GM23338 (cell line): ENCODE measurements around the gene TEX10. TPM values are rescaled to one million over a fixed set of nuclear protein-coding genes. Genes with fewer than 3 reads are reported as not detected.

ENCODE experiments used
- ATAC-seq: fragments of 200-7000 bp; cut with Tn5 transposase; 3 replicates; pipeline ENCODE4 v1.9.1; 2020
- DNase-seq: peaks from one replicate; pipeline ENCODE4 v3.0.0-alpha.2; 2015; ENCODE audit warnings: low spot score
- H2AFZ ChIP-seq: fragments of 200-600 bp; sonication (generic); 2 replicates; pipeline ENCODE4 v1.8.0; 2016; ENCODE audit warnings: antibody characterized with exemption, mild to moderate bottlenecking, moderate library complexity
- H3F3A ChIP-seq: fragments of 200-600 bp; sonication (generic); replicated peaks from 2 replicates; pipeline ENCODE4 v1.8.0; 2017; ENCODE audit warnings: antibody characterized with exemption, mixed run types, low read depth
- H3K27ac ChIP-seq: fragments of 200-600 bp; sonication (generic); 2 replicates; pipeline ENCODE4 v1.6.1; 2016; ENCODE audit warnings: low read depth
- H3K27me3 ChIP-seq: fragments of 200-600 bp; sonication (generic); 2 replicates; pipeline ENCODE4 v1.8.0; 2016; ENCODE audit warnings: mild to moderate bottlenecking, mixed run types, moderate library complexity; ENCODE audit not compliant: insufficient read depth
- H3K36me3 ChIP-seq: fragments of 200-600 bp; sonication (generic); 2 replicates; pipeline ENCODE4 v1.8.0; 2016; ENCODE audit warnings: mild to moderate bottlenecking; ENCODE audit not compliant: insufficient read depth
- H3K4me1 ChIP-seq: fragments of 200-600 bp; sonication (generic); 2 replicates; pipeline ENCODE4 v1.8.0; 2016; ENCODE audit warnings: mild to moderate bottlenecking, moderate library complexity; ENCODE audit not compliant: insufficient read depth
- H3K4me2 ChIP-seq: fragments of 200-600 bp; sonication (generic); 2 replicates; pipeline ENCODE4 v1.7.1; 2017; ENCODE audit warnings: mixed run types
- H3K4me3 ChIP-seq: fragments of 200-600 bp; sonication (generic); 2 replicates; pipeline ENCODE4 v1.6.1; 2016; ENCODE audit warnings: mixed run types
- H3K79me2 ChIP-seq: fragments of 200-600 bp; sonication (generic); replicated peaks from 2 replicates; pipeline ENCODE4 v1.8.0; 2017; ENCODE audit warnings: mild to moderate bottlenecking; ENCODE audit not compliant: insufficient read depth
- H3K9me2 ChIP-seq: fragments of 200-600 bp; sonication (generic); 2 replicates; pipeline ENCODE4 v1.8.0; 2017; ENCODE audit not compliant: insufficient read depth
- H4K20me1 ChIP-seq: fragments of 200-600 bp; sonication (generic); replicated peaks from 2 replicates; pipeline ENCODE4 v1.8.0; 2017; ENCODE audit warnings: mild to moderate bottlenecking; ENCODE audit not compliant: insufficient read depth
- H3K27ac Mint-ChIP-seq: 2 replicates; pipeline ENCODE4 v1.8.0; 2020; ENCODE audit warnings: inconsistent platforms, mild to moderate bottlenecking, moderate library complexity, mixed read lengths
- H3K27me3 Mint-ChIP-seq: 3 replicates; pipeline ENCODE4 v1.8.0; 2022; ENCODE audit warnings: low read depth, mild to moderate bottlenecking, moderate library complexity, mixed read lengths, inconsistent platforms; ENCODE audit not compliant: insufficient read depth, poor library complexity
- H3K36me3 Mint-ChIP-seq: 3 replicates; pipeline ENCODE4 v1.8.0; 2021; ENCODE audit warnings: low read depth, mild to moderate bottlenecking, inconsistent platforms, moderate library complexity, mixed read lengths
- H3K4me1 Mint-ChIP-seq: 3 replicates; pipeline ENCODE4 v1.8.0; 2020; ENCODE audit warnings: mild to moderate bottlenecking, inconsistent platforms, mixed read lengths
- H3K4me3 Mint-ChIP-seq: 3 replicates; pipeline ENCODE4 v1.8.0; 2021; ENCODE audit warnings: moderate library complexity, mild to moderate bottlenecking, inconsistent platforms, mixed read lengths
- H3K9me3 Mint-ChIP-seq: 3 replicates; pipeline ENCODE4 v1.8.0; 2020; ENCODE audit warnings: moderate library complexity, mild to moderate bottlenecking, inconsistent platforms, mixed read lengths
- CREB1 ChIP-seq: fragments of 250-450 bp; sonication (Bioruptor Pico); IDR thresholded peaks from 2 replicates; pipeline ENCODE4 v1.5.0; 2020; ENCODE audit warnings: low read depth, mild to moderate bottlenecking, moderate library complexity
- EZH2 ChIP-seq: fragments of 200-600 bp; sonication (generic); IDR thresholded peaks from one replicate; pipeline ENCODE4 v1.8.0; 2017; ENCODE audit warnings: antibody characterized with exemption, mild to moderate bottlenecking, low read depth; ENCODE audit not compliant: unreplicated experiment
- EZH2phosphoT487 ChIP-seq: fragments of 200-600 bp; sonication (generic); IDR thresholded peaks from one replicate; pipeline ENCODE4 v1.8.1; 2018; ENCODE audit warnings: antibody characterized with exemption; ENCODE audit not compliant: unreplicated experiment
- JUNB ChIP-seq: IDR thresholded peaks from one replicate; pipeline ENCODE4 v1.6.1; 2016; ENCODE audit warnings: antibody characterized with exemption; ENCODE audit not compliant: unreplicated experiment
- NANOG ChIP-seq: IDR thresholded peaks from 2 replicates; pipeline ENCODE4 v1.6.1; 2016; ENCODE audit warnings: antibody characterized with exemption, borderline replicate concordance
- POLR2AphosphoS5 ChIP-seq: IDR thresholded peaks from 2 replicates; pipeline ENCODE4 v1.6.1; 2016; ENCODE audit warnings: antibody characterized with exemption, low read depth
- STAT1 ChIP-seq: IDR thresholded peaks from one replicate; pipeline ENCODE4 v1.6.1; 2016; ENCODE audit warnings: antibody characterized with exemption; ENCODE audit not compliant: unreplicated experiment
- ZNF114 ChIP-seq: fragments of 250-450 bp; sonication (Bioruptor Pico); IDR thresholded peaks from 2 replicates; pipeline ENCODE4 v1.5.0; 2020; ENCODE audit warnings: mild to moderate bottlenecking, moderate library complexity
- ZNF331 ChIP-seq: fragments of 250-450 bp; sonication (Bioruptor Pico); IDR thresholded peaks from 2 replicates; pipeline ENCODE4 v1.5.0; 2020; ENCODE audit warnings: low read depth, mild to moderate bottlenecking, moderate library complexity
- polyA plus RNA-seq: library from polyadenylated mRNA; unstranded; fragments of >200 nt; fragmentation: Nextera tagmentation; extraction: Ambion mirVana; gene quantifications from 2 replicates; pipeline ENCODE4 v1.2.1, GENCODE V29; 2016
- total RNA-seq: library from RNA; depleted of rRNA; stranded (reverse); fragments of >200 nt; shearing (Covaris generic); gene quantifications from 2 replicates; pipeline ENCODE4 v1.2.3, GENCODE V29; 2014
- TF ChIP-seq, protein P1 (sequence below): IDR thresholded peaks from one replicate; pipeline ENCODE4 v1.6.1; 2018; ENCODE audit warnings: antibody characterized with exemption; ENCODE audit not compliant: unreplicated experiment
- TF ChIP-seq, protein P2 (sequence below): IDR thresholded peaks from 2 replicates; pipeline ENCODE4 v1.6.1; 2016; ENCODE audit warnings: antibody characterized with exemption

The TEX10 gene
- total and polyA plus RNA-seq, 2 experiments from 2014 or later: 35.0 to 102 TPM

DNA sequence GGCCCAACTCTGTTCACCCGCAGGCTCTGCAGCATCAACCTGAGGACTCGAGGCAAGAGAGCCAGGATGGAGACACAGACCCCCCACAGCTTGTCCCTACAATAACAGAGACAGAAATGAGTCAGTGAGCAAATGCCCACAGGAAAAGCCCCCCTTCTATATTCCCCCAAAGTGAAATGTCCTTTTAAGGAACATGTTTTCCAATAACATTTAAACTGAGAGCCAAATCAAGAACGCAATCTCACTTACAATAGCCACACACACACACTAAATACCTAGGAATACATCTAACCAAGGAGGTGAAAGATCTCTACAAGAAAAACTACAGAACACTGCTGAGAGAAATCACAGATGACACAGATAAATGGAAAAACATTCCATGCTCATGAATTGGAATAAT is 49.0 kb downstream of the TEX10 start:
- peaks cover 2% of the 10 kb centered on the region for H3K27me3 Mint-ChIP-seq
- H3K9me3 Mint-ChIP-seq: no peaks in the 10 kb centered on the region
- H3K4me3 Mint-ChIP-seq: no peak overlapping the region
- no peaks in the 10 kb centered on the region for H3K27me3 ChIP-seq
- H3K79me2 ChIP-seq: peaks cover 59% of the 10 kb centered on the region
- no peak overlapping the region for H2AFZ ChIP-seq
- peaks cover 12% of the 10 kb centered on the region for H3K36me3 ChIP-seq
- no peaks in the 10 kb centered on the region for H3K4me1 ChIP-seq
- H3K36me3 Mint-ChIP-seq: peaks cover 70% of the 10 kb centered on the region
- ATAC-seq (no peak; the same call in 2 of the 3 replicates), DNase-seq (no peak)
- H3K4me3 ChIP-seq: no peak overlapping the region
- 0 out of 2 replicates have a peak, but pooled peaks cover 3% of the 10 kb centered on the region for H3F3A ChIP-seq
- peaks cover 27% of the 10 kb centered on the region for H4K20me1 ChIP-seq
- peaks cover 17% of the 10 kb centered on the region for H3K4me1 Mint-ChIP-seq
- 0 out of 2 replicates have a peak overlapping the region, but pooled peaks have one; percentile 2 for H3K27ac Mint-ChIP-seq
- TF ChIP-seq CREB1 (CRISPR knock-in tag) (no peak), ZNF114 (CRISPR knock-in tag) (no peak), EZH2phosphoT487 (no peak), ZNF331 (CRISPR knock-in tag) (no peak), JUNB (no peak), STAT1 (no peak), NANOG (no peak)
- TF ChIP-seq, protein P1, sequence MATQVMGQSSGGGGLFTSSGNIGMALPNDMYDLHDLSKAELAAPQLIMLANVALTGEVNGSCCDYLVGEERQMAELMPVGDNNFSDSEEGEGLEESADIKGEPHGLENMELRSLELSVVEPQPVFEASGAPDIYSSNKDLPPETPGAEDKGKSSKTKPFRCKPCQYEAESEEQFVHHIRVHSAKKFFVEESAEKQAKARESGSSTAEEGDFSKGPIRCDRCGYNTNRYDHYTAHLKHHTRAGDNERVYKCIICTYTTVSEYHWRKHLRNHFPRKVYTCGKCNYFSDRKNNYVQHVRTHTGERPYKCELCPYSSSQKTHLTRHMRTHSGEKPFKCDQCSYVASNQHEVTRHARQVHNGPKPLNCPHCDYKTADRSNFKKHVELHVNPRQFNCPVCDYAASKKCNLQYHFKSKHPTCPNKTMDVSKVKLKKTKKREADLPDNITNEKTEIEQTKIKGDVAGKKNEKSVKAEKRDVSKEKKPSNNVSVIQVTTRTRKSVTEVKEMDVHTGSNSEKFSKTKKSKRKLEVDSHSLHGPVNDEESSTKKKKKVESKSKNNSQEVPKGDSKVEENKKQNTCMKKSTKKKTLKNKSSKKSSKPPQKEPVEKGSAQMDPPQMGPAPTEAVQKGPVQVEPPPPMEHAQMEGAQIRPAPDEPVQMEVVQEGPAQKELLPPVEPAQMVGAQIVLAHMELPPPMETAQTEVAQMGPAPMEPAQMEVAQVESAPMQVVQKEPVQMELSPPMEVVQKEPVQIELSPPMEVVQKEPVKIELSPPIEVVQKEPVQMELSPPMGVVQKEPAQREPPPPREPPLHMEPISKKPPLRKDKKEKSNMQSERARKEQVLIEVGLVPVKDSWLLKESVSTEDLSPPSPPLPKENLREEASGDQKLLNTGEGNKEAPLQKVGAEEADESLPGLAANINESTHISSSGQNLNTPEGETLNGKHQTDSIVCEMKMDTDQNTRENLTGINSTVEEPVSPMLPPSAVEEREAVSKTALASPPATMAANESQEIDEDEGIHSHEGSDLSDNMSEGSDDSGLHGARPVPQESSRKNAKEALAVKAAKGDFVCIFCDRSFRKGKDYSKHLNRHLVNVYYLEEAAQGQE: no peak
- H3K9me2 ChIP-seq: no peaks in the 10 kb centered on the region
- H3K4me2 ChIP-seq: no peak overlapping the region
- H3K27ac ChIP-seq: no peak overlapping the region

DNA sequence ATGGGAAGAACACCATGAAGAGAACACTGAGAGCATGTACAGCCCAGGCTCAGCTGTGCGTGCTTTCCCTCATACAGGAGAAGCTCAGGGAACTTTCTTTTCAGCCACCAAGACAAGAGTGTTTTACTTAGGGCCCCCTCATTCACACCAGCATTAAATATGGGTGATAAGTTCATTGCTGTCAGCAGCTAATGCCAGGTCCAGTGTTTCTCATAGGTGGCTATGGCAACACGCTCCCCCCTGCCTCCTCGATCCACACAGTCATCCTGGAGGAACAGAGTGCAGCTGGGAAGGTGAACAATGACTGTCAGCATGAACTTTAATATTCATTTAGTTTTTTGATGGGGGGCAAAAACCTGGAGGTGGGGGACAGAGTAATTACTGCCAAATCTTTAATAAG is 54.4 kb downstream of the TEX10 start:
- Mint-ChIP-seq H3K4me3 (no peak overlapping the region), H3K9me3 (no peaks in the 10 kb centered on the region), H3K27me3 (peaks cover 3% of the 10 kb centered on the region), H3K27ac (peak overlapping the region; percentile 86; the same call in 1 of the 2 replicates), H3K36me3 (peaks cover 61% of the 10 kb centered on the region), H3K4me1 (peaks cover under 1% of the 10 kb centered on the region; the same call in 2 of the 3 replicates)
- peaks cover 15% of the 10 kb centered on the region for H3K36me3 ChIP-seq
- no peak for DNase-seq
- H3K79me2 ChIP-seq: peaks cover 25% of the 10 kb centered on the region
- no peak overlapping the region for H3K4me3 ChIP-seq
- H4K20me1 ChIP-seq: peaks cover 32% of the 10 kb centered on the region
- no peak overlapping the region for H3K4me2 ChIP-seq
- H3F3A ChIP-seq: 0 out of 2 replicates have a peak, but pooled peaks cover 7% of the 10 kb centered on the region
- no peak for ATAC-seq
- H2AFZ ChIP-seq: no peak overlapping the region
- H3K27me3 ChIP-seq: no peaks in the 10 kb centered on the region
- no peaks in the 10 kb centered on the region for H3K9me2 ChIP-seq
- no peak overlapping the region for H3K27ac ChIP-seq
- no peaks in the 10 kb centered on the region for H3K4me1 ChIP-seq
- TF ChIP-seq EZH2phosphoT487: no peak
- no peak for TF ChIP-seq STAT1
- TF ChIP-seq, protein P1: no peak
- no peak for TF ChIP-seq ZNF114 (CRISPR knock-in tag)
- TF ChIP-seq POLR2AphosphoS5: no peak
- TF ChIP-seq NANOG: no peak
- no peak for TF ChIP-seq EZH2
- no peak for TF ChIP-seq CREB1 (CRISPR knock-in tag)
- TF ChIP-seq, protein P2, sequence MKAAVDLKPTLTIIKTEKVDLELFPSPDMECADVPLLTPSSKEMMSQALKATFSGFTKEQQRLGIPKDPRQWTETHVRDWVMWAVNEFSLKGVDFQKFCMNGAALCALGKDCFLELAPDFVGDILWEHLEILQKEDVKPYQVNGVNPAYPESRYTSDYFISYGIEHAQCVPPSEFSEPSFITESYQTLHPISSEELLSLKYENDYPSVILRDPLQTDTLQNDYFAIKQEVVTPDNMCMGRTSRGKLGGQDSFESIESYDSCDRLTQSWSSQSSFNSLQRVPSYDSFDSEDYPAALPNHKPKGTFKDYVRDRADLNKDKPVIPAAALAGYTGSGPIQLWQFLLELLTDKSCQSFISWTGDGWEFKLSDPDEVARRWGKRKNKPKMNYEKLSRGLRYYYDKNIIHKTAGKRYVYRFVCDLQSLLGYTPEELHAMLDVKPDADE: no peak
- no peak for TF ChIP-seq JUNB
